ENCODE measurements around the gene PTCD2.

Gene PTCD2

DNA sequence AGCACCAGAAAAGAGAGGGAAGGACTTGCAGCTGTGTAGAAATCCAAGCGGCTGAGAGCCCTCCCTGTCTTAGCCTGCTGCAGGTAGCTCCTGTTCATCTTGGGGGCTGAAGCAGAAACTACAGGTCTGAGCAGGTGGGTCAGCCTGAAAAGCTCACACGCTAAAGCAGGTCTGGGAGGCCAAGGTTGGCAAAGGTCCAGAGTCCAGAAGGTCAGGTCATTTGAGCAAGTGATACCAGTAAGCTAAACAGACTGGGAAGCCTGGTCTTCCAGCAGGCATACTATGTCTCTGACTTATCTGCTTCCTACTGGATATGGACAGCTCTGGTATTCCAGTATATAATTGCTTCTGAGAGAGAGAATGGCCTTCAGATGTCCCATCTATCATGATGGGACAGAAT lies 26.2 kb downstream of the PTCD2 start:
- DNase-seq (ENCODE audit: low spot score): peak; percentile 21

GRCh38 chr5:72347801-72348308 lies 27.7 kb downstream of the PTCD2 start:
- DNase-seq (ENCODE audit: low spot score): no peak

- no peak for DNase-seq (ENCODE audit: low spot score)
Measured at GRCh38 chr5:72351376-72351775, 31.2 kb downstream of the PTCD2 start.

- DNase-seq (ENCODE audit: low spot score): no peak
Measured at GRCh38 chr5:72352616-72353015, 32.4 kb downstream of the PTCD2 start.

DNA sequence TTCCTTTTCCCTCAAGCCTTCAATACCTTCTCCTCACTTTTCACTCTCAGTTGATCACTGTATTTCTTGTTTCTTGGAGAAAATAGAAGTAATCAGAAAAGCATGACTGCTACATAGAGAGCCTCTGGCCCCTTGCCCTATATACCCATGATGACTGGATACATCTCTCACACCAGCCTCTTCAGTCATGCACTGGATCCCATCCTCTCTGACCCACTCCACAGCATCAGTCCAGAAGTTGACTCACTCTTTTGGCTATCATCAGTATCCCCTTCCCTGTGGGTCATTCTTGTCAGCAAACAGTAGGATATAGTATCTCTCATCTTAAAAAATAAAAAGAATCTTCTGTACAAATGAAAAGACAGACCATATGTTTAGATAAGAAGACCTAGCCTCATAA lies 32.9 kb downstream of the PTCD2 start:
- DNase-seq (ENCODE audit: low spot score): no peak

DNA sequence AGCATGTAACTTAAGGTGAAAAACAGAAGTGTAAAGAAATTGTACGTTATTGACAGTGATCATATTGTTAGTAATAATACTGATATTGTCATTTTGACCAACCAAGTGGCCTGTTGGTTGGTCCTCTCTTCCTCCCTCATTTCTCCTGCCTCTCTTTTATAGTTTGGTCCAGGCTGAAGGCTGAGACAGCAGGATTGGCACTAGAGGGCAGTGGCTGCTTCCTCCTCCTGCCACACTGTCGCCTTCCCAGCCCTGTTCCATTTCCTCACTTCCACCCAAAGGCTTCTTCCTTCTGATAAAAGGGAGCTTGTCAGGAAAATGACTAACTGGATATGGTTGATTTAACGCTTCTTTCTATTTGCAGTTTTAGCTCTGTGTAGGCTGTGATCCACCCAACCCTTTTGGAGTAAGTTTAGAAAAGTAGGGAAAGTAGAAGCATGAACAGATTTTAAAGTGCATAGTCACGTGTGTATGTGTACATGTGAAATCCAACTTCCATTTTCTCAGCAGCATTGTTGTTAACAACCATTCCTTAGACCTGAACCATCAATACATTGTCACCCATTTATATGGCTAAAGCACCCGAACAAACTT lies 35.6 kb downstream of the PTCD2 start:
- no peak for DNase-seq (ENCODE audit: low spot score)

GRCh38 chr5:72356361-72356760 lies 36.2 kb downstream of the PTCD2 start:
- no peak for DNase-seq (ENCODE audit: low spot score)

DNA sequence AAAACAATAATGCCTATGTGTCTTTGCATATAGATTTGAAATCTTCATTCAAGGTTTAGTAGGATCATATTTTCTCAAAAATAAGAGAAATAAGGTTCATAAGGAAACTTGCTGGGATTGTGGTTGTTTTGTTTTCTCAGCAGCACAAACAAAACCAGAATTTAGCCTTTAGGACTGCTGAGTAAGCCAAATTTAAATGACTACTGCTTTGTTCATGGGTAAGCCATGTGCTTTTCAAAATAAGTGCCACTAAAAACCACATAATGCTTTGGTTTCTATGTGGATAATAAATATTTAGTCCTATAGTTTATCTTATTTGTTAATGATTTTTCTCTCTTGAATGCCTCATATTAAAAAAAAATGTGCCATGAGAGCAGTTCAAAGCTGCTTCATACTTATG lies 38.8 kb downstream of the PTCD2 start:
- no peak for DNase-seq (ENCODE audit: low spot score)

- no peak for DNase-seq (ENCODE audit: low spot score)
Measured at GRCh38 chr5:72359886-72360285, 39.7 kb downstream of the PTCD2 start.

DNA sequence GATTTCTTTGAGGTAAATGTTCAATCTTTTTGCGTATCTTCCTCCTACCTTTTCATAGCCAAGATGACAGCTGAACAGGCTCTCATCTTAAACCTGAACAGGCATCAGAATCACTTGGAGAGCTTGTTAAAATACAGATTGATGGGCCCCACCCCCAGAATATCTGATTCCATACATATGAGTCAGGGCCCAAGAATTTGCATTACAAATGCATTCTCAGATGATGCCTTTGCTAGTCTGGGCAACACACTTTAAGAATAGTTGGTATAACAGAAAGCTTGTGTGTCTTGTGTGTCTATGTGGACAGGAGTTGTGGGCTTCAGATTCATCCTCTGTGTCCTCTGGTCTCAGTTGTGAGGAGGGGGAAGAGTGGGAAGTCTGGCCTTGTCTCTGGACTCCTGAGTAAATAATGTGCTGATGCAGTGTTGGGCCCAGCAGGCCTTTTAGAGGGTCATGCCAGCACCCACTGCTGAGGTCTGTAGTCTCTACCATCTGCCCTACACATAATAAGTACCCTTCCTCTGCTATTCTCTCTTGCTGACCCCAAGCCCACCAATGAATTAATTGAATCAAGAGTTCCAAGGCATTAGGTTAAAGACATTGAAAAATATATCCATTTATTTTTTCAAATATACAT lies 43.1 kb downstream of the PTCD2 start:
- no peak for DNase-seq (ENCODE audit: low spot score)

DNA sequence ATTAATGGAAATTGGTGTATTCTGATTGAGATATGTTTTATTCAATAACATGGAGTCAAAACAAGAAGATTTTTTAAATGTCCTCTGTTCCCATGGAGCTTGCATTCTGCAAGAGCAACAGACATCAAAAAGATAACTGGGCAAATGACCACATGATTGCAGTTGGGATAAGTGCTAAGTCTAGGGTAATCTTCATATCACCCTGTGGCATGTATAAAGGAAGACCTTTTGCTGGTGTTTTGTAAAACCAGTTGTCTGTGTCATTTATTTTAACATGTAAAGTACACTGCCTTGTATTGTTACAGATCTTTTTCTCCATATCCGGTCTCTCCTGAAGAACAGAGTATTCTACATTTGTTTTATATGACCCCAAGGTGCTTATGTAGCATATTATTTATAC lies 44.0 kb downstream of the PTCD2 start:
- DNase-seq (ENCODE audit: low spot score): no peak

DNA sequence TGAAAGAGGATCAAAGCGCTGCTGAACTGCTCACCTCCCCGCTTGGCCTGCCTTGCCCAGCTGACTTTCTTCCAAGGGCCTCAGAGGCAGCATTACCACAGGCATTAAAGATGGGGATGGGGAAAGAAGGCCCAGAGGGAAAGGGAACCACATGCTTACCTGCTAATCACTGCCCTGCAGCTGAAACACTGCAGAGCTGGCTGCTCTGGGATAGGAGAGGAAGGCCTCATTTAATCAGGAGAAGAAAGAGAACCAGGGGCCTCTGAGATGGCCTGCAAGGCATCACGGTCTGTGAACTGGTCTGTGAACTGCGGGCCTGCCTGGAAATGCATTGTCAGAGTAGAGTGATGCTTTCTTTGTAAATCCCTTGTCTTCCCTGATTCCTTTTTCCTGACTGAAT lies 44.8 kb downstream of the PTCD2 start:
- no peak for DNase-seq (ENCODE audit: low spot score)

GRCh38 chr5:72366324-72366976 lies 46.3 kb downstream of the PTCD2 start:
- DNase-seq (ENCODE audit: low spot score): peak; percentile 9

DNA sequence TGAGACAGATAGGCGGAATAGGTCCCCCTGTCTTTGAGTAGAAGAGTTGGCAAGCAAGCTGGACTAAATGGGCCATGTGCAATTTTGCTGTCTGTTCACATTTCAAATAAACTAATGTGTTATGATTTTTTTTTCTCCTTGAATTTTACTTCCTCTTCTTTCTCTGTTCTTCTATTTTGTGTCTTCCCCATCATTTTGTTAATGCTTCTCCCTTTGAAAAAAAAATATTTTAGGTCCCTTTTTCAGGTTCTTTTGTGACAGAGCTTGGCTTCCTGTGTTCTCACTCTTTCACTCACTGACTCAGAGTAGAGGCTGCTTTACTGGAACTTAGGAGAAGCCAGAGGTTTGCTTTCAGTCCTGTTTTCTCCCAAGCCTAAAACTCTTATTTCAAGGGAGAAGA lies 48.1 kb downstream of the PTCD2 start:
- no peak for DNase-seq (ENCODE audit: low spot score)

- DNase-seq (ENCODE audit: low spot score): no peak
Measured at GRCh38 chr5:72369301-72369700, 49.1 kb downstream of the PTCD2 start.

- no peak for DNase-seq (ENCODE audit: low spot score)
Measured at GRCh38 chr5:72369711-72370110, 49.5 kb downstream of the PTCD2 start.

DNA sequence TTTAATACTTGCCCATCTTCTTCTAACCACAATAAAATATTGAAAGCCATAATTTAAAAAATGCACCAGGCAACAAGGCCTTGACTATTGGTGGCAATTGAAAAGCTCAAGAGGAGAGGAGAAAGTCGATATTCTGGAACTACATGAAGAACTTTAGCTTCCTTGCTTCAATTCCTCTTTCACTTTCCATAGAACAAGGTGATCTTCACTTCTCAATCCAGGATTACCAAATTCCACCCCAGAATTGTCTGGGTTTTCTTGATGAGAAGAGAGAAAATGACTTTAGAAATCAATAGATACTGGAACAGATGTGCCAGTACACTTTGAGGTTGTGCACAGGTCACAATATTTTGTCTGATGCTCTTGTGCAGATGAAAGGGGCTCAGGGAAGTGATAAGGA lies 52.2 kb downstream of the PTCD2 start:
- no peak for DNase-seq (ENCODE audit: low spot score)

GRCh38 chr5:72372923-72373322 lies 52.8 kb downstream of the PTCD2 start:
- DNase-seq (ENCODE audit: low spot score): no peak

GRCh38 chr5:72374844-72375243 lies 54.7 kb downstream of the PTCD2 start:
- DNase-seq (ENCODE audit: low spot score): no peak

GRCh38 chr5:72376381-72376780 lies 56.2 kb downstream of the PTCD2 start:
- DNase-seq (ENCODE audit: low spot score): no peak

- DNase-seq (ENCODE audit: low spot score): no peak
Measured at GRCh38 chr5:72377910-72378638, 57.9 kb downstream of the PTCD2 start.

DNA sequence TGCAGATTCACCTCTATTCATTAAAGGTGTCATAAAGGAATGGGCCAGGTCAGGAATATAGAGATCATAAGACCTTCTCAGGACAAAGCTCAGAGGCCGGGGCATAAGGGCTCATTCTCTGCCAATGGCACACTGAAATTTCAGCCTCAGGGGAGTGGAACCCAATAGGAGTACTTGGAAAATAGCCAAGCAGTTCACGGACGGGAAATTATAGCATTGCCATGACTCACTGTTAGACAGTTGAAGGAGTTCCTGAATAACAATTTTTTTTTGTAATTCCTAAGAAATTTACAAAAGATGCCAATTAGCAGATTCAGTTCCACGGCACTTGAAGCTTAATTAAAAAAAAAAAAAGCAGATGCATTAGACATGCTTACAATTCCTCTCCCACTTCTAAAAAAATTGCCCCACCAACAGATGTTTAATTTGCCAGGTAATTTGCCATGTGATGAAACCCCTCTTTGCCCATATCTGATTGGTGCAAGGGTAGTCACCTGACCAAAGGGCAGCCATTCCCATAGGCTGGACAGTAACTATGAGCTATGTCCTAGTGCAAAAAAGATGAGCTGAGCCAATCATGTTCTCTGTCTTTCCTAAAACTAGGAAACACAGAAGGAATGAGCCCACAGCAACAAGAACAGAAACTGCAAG lies 58.6 kb downstream of the PTCD2 start:
- no peak for DNase-seq (ENCODE audit: low spot score)
